CD14-positive monocyte (primary cell): ENCODE measurements around the gene CES2. TPM values are rescaled to one million over a fixed set of nuclear protein-coding genes. Genes with fewer than 3 reads are reported as not detected.

Experiments used
- DNase-seq, 3 donors: peaks; one replicate each; pipeline ENCODE4 v3.0.0-alpha.2; 2011 to 2022
- H2AFZ ChIP-seq: 2 replicates; pipeline ENCODE4 v1.6.0; 2012; ENCODE audit warnings: mild to moderate bottlenecking, low read depth, low read length, inconsistent platforms; ENCODE audit not compliant: insufficient read depth, poor library complexity, severe bottlenecking
- H3K27ac ChIP-seq, 2 donors: 1 replicate in 1 of 2; 2 replicates in 1 of 2; pipeline ENCODE4 v1.5.1; 2012 to 2013; ENCODE audit warnings: low read length in 2 of 2, control low read depth in 1 of 2, inconsistent platforms in 1 of 2, low read depth in 1 of 2, mild to moderate bottlenecking in 1 of 2
- H3K27me3 ChIP-seq, 2 donors: one replicate each; pipeline versions ENCODE4 v1.6.0 to v1.6.1; 2011 to 2013; ENCODE audit warnings: low read length in 2 of 2; ENCODE audit not compliant: control insufficient read depth in 2 of 2, insufficient read depth in 2 of 2
- H3K36me3 ChIP-seq, 2 donors: replicated peaks in 1 of 2; 1 replicate in 1 of 2; 2 replicates in 1 of 2; pipeline versions ENCODE4 v1.5.1 to v1.6.1; 2012 to 2013; ENCODE audit warnings: low read length in 2 of 2, control low read depth in 1 of 2, inconsistent platforms in 1 of 2, mild to moderate bottlenecking in 1 of 2; ENCODE audit not compliant: insufficient read depth in 2 of 2, control insufficient read depth in 1 of 2
- H3K4me1 ChIP-seq, 2 donors: 1 replicate in 1 of 2; 2 replicates in 1 of 2; pipeline versions ENCODE4 v1.5.1 to v1.6.1; 2012 to 2013; ENCODE audit warnings: low read length in 2 of 2, control low read depth in 1 of 2, inconsistent platforms in 1 of 2, mild to moderate bottlenecking in 1 of 2, moderate library complexity in 1 of 2; ENCODE audit not compliant: insufficient read depth in 2 of 2, control insufficient read depth in 1 of 2
- H3K4me2 ChIP-seq: replicated peaks from 2 replicates; pipeline ENCODE3; 2012; ENCODE audit warnings: low read length, moderate library complexity, mild to moderate bottlenecking; ENCODE audit not compliant: poor library complexity, severe bottlenecking; ENCODE audit errors: extremely low read depth
- H3K4me3 ChIP-seq, 3 experiments: fragments of 200-600 bp in 1 of 3; sonication (generic) in 1 of 3; replicated peaks in 1 of 3; 1 replicate in 2 of 3; 2 replicates in 1 of 3; pipeline ENCODE4 v1.5.1; 2011 to 2013; ENCODE audit warnings: low read length in 3 of 3, mild to moderate bottlenecking in 3 of 3, control low read depth in 2 of 3, low read depth in 2 of 3, inconsistent platforms in 1 of 3, moderate library complexity in 1 of 3
- H3K79me2 ChIP-seq: 2 replicates; pipeline ENCODE4 v1.6.0; 2012; ENCODE audit warnings: mild to moderate bottlenecking, control low read depth, inconsistent platforms, low read length, moderate library complexity; ENCODE audit not compliant: insufficient read depth
- H3K9ac ChIP-seq: 2 replicates; pipeline ENCODE4 v1.6.0; 2017; ENCODE audit warnings: low read length, mild to moderate bottlenecking; ENCODE audit not compliant: insufficient read depth, poor library complexity, severe bottlenecking
- H3K9me3 ChIP-seq, 2 donors: replicated peaks in 1 of 2; 1 replicate in 1 of 2; 2 replicates in 1 of 2; pipeline versions ENCODE4 v1.5.1 to v1.6.1; 2012 to 2013; ENCODE audit warnings: low read length in 2 of 2, control low read depth in 1 of 2; ENCODE audit not compliant: control insufficient read depth in 1 of 2, insufficient read depth in 1 of 2
- H4K20me1 ChIP-seq: 2 replicates; pipeline ENCODE4 v1.6.0; 2012; ENCODE audit warnings: mild to moderate bottlenecking, low read length, control low read depth, moderate library complexity; ENCODE audit not compliant: insufficient read depth
- H3K27ac Mint-ChIP-seq, 7 donors: one replicate each; pipeline ENCODE4 v1.8.0; 2020; ENCODE audit warnings: mild to moderate bottlenecking in 7 of 7, mixed read lengths in 7 of 7, moderate library complexity in 6 of 7, inconsistent platforms in 2 of 7
- H3K27me3 Mint-ChIP-seq, 3 donors: one replicate each; pipeline ENCODE4 v1.8.0; 2021 to 2022; ENCODE audit warnings: low read depth in 3 of 3, mild to moderate bottlenecking in 3 of 3, mixed read lengths in 3 of 3, moderate library complexity in 3 of 3, inconsistent platforms in 1 of 3
- H3K36me3 Mint-ChIP-seq, 2 donors: one replicate each; pipeline ENCODE4 v1.8.0; 2020; ENCODE audit warnings: mixed read lengths in 2 of 2, inconsistent platforms in 1 of 2, mild to moderate bottlenecking in 1 of 2
- H3K4me1 Mint-ChIP-seq: one replicate; pipeline ENCODE4 v1.8.0; 2020; ENCODE audit warnings: mild to moderate bottlenecking, mixed read lengths
- H3K4me3 Mint-ChIP-seq, 2 donors: one replicate each; pipeline ENCODE4 v1.8.0; 2020; ENCODE audit warnings: mild to moderate bottlenecking in 2 of 2, mixed read lengths in 2 of 2, moderate library complexity in 1 of 2
- H3K9me3 Mint-ChIP-seq, 7 donors: one replicate each; pipeline ENCODE4 v1.8.0; 2020 to 2022; ENCODE audit warnings: mixed read lengths in 7 of 7, mild to moderate bottlenecking in 6 of 7, moderate library complexity in 6 of 7, inconsistent platforms in 2 of 7
- WGBS: methylation state at CpG from one replicate; pipeline ENCODE4 v1.1.5; 2013; ENCODE audit warnings: missing lambda C conversion rate; ENCODE audit not compliant: insufficient coverage; 5-methylcytosine and 5-hydroxymethylcytosine counted together
- intact Hi-C, 2 donors: fragments of 100-400 bp; cut with micrococcal nuclease; formaldehyde crosslinking; loops; one replicate each; pipeline versions ENCODE4 v1.15.0 to v1.15.1; 2023
- polyA plus RNA-seq, 3 donors: library from polyadenylated mRNA; depleted of rRNA in 1 of 3; unstranded in 2 of 3; stranded (reverse) in 1 of 3; fragments of 300-500 nt in 2 of 3; fragments of >200 nt in 1 of 3; fragmentation: Illumina TruSeq in 2 of 3; gene quantifications; 1 replicate in 2 of 3; 2 replicates in 1 of 3; pipeline ENCODE4 v1.2.3, GENCODE V29; 2012 to 2021
- TF ChIP-seq, protein P1 (sequence below): fragments of 200-600 bp; IDR thresholded peaks from one replicate; pipeline ENCODE4 v1.8.0; 2022; ENCODE audit warnings: antibody characterized with exemption, mild to moderate bottlenecking

The CES2 gene
- polyA plus RNA-seq, 3 donors, result 14.0 to 29.0 (median 23.2) TPM

- peaks cover 0 to 2% (median under 1%) of the 10 kb centered on the region in 3 donors for H3K27me3 Mint-ChIP-seq
- H3K9me3 Mint-ChIP-seq, result peaks cover 0 to 2% (median 0%) of the 10 kb centered on the region in 7 donors
- H3K36me3 Mint-ChIP-seq, result peaks cover 58 to 67% of the 10 kb centered on the region in 2 donors
- Histone ChIP-seq H3K79me2 (peaks cover 53% of the 10 kb centered on the region), H2AFZ (no peak overlapping the region), H3K27me3 (no peaks in the 10 kb centered on the region), H3K9me3 (no peaks in the 10 kb centered on the region), H3K4me2 (no peak overlapping the region), H3K27ac (no peak overlapping the region), H3K4me3 (no peak overlapping the region), H3K9ac (no peak overlapping the region), H4K20me1 (peaks cover 64% of the 10 kb centered on the region), H3K4me1 (peaks cover 24 to 34% of the 10 kb centered on the region in 2 donors), H3K36me3 (peaks cover 54 to 58% of the 10 kb centered on the region in 2 donors)
- intact Hi-C loops, result no loop called here
- peaks cover 42% of the 10 kb centered on the region for H3K4me1 Mint-ChIP-seq
- DNase-seq, result no peak
- TF ChIP-seq, protein P1, sequence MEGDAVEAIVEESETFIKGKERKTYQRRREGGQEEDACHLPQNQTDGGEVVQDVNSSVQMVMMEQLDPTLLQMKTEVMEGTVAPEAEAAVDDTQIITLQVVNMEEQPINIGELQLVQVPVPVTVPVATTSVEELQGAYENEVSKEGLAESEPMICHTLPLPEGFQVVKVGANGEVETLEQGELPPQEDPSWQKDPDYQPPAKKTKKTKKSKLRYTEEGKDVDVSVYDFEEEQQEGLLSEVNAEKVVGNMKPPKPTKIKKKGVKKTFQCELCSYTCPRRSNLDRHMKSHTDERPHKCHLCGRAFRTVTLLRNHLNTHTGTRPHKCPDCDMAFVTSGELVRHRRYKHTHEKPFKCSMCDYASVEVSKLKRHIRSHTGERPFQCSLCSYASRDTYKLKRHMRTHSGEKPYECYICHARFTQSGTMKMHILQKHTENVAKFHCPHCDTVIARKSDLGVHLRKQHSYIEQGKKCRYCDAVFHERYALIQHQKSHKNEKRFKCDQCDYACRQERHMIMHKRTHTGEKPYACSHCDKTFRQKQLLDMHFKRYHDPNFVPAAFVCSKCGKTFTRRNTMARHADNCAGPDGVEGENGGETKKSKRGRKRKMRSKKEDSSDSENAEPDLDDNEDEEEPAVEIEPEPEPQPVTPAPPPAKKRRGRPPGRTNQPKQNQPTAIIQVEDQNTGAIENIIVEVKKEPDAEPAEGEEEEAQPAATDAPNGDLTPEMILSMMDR, result no peak
- H3K4me3 Mint-ChIP-seq, result no peak overlapping the region
- H3K27ac Mint-ChIP-seq, result no peak overlapping the region
- 95% methylated on average over 7 of the region's 10 CpGs for WGBS
Measured at GRCh38 chr16:66937725-66938337, 2.5 kb downstream of the CES2 start.

- H3K4me1 ChIP-seq, result peaks cover 16 to 21% of the 10 kb centered on the region in 2 donors
- no peak overlapping the region for H3K9ac ChIP-seq
- H3K27me3 Mint-ChIP-seq, result peaks cover 0 to 2% (median 0%) of the 10 kb centered on the region in 3 donors
- H3K36me3 Mint-ChIP-seq, result peaks cover 67 to 76% of the 10 kb centered on the region in 2 donors
- intact Hi-C loops, result no loop called here
- H3K9me3 Mint-ChIP-seq, result peaks cover 0 to 2% (median 0%) of the 10 kb centered on the region in 7 donors
- DNase-seq, result no peak
- no peak overlapping the region for H3K27ac Mint-ChIP-seq
- no peaks in the 10 kb centered on the region for H3K9me3 ChIP-seq
- H3K4me3 Mint-ChIP-seq, result no peak overlapping the region
- H3K27me3 ChIP-seq, result no peaks in the 10 kb centered on the region
- TF ChIP-seq, protein P1, result no peak
- peaks cover 76% of the 10 kb centered on the region for H4K20me1 ChIP-seq
- no peak overlapping the region for H2AFZ ChIP-seq
- no peak overlapping the region for H3K4me3 ChIP-seq
- H3K27ac ChIP-seq, result peak overlapping the region in 1 of 2 donors; percentile 5
- H3K4me1 Mint-ChIP-seq, result peaks cover 29% of the 10 kb centered on the region
- peaks cover 65 to 71% of the 10 kb centered on the region in 2 donors for H3K36me3 ChIP-seq
- peaks cover 37% of the 10 kb centered on the region for H3K79me2 ChIP-seq
- no peak overlapping the region for H3K4me2 ChIP-seq
Measured at GRCh38 chr16:66939366-66939765, 4.0 kb downstream of the CES2 start.
